LNCAP (cell line): ENCODE results near the gene ARHGAP33.

ENCODE experiments used
- TF ChIP-seq, protein P1 (sequence below): fragments of 450-650 bp; IDR thresholded peaks from 2 replicates; pipeline ENCODE4 v1.5.1; 2017; ENCODE audit warnings: mild to moderate bottlenecking

ARHGAP33 gene

GRCh38 chr19:35759697-35760096 lies 15.7 kb upstream of the ARHGAP33 start:
- TF ChIP-seq, protein P1, sequence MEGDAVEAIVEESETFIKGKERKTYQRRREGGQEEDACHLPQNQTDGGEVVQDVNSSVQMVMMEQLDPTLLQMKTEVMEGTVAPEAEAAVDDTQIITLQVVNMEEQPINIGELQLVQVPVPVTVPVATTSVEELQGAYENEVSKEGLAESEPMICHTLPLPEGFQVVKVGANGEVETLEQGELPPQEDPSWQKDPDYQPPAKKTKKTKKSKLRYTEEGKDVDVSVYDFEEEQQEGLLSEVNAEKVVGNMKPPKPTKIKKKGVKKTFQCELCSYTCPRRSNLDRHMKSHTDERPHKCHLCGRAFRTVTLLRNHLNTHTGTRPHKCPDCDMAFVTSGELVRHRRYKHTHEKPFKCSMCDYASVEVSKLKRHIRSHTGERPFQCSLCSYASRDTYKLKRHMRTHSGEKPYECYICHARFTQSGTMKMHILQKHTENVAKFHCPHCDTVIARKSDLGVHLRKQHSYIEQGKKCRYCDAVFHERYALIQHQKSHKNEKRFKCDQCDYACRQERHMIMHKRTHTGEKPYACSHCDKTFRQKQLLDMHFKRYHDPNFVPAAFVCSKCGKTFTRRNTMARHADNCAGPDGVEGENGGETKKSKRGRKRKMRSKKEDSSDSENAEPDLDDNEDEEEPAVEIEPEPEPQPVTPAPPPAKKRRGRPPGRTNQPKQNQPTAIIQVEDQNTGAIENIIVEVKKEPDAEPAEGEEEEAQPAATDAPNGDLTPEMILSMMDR: no peak

GRCh38 chr19:35760711-35761349 lies 14.5 kb upstream of the ARHGAP33 start:
- TF ChIP-seq, protein P1: no peak

GRCh38 chr19:35764432-35765315 lies 10.7 kb upstream of the ARHGAP33 start:
- TF ChIP-seq, protein P1: no peak

DNA sequence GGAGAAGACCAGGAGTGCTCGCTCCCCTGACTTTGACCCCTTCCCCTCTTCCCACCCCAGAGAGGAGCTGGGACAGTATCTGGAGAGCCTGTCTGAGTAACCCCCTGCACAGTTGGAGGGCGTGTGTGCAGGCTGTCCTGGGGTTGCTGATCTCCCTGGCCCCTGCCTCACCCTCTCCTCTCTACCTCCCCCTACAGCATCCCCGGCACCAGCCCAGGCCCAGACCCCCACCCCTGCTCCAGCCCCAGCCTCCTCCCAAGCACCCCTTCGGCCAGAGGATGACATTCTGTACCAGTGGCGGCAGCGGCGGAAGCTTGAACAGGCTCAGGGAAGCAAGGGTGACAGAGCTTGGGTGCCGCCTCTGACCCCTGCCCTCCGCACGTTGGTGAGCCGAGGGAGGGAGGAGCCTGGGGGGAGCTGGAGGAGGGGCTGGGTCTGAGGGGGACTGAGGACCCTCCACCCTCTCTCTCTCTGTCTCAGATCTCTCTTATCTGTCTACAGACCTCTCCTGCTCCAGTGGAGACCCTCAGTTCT lies 8.7 kb upstream of the ARHGAP33 start:
- TF ChIP-seq, protein P1: no peak

DNA sequence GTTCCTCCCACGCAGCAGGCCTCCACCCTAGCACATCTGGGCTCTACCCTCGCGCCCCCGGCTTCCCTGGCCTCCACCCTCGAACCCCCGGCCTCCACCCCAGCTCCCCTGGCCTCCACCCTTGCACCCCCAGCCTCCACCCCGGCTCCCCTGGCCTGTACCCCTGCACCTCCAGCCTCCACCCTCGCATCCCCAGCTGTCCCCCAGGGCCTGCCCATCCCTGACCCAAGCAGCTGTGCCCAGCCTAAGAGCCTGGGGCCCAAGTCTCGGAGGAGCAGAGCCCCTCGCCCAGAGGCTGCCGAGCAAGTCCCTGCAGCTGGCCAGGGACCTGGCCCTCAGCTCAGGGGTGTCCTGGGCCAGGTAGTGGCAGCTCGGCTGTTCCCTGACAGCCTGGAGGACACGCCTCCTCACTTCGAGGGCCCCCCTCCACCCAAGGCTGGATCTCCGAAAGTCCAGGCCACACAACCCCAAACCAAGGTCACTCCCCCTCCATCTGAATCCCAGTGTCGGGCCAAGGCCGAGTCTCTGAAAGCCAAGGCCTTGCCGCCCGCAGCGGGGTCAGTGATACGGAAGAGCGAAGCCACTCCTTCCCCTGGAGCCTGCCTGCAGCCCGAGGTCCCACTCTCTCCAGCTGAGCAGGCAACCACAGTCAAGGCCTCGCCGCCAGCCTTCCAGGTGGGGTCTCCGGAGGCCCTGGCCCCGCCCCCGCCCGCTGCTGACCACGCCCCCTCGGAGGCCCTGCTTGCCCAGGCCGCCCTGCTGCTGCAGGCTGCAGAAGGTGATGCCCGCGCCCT lies 7.9 kb upstream of the ARHGAP33 start:
- TF ChIP-seq, protein P1: no peak

GRCh38 chr19:35768082-35768421 lies 7.3 kb upstream of the ARHGAP33 start:
- TF ChIP-seq, protein P1: no peak

DNA sequence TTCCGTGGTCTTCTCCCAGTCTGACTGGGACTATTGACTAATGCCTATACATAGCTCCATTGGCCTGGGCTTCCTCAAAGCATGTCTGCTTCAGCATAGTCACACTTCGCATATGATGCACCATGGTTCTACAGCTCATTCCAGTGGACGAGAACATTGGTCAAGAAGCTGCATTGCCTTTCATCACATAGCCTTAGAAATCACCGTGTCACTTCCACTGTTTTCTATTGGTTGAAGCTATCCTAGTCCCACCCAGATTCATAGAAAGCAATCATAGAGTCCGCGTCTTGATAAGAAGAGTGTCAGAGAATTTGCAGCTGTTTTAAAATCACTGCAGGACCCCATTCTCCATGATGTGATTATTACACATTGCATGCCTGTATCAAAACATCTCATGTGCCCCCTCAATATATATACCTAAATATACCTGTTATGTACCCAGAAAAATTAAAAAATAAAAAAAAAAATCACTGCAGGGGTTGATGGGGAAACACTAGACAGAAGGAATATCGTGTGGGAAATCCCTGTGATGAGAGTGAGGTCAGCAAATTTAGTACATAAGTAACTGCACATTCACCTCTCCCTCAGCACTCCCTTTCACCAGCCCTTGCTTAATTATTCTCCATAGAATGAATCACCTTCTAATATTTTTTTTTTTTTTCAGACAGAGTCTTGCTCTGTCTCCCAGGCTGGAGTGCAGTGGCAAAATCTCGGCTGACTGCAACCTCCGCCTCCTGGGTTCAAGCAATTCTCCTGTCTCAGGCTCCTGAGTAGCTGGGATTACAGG lies 2.2 kb upstream of the ARHGAP33 start:
- TF ChIP-seq, protein P1: no peak
